EL (cell line): ENCODE data around the gene ZAR1L.

Experiments
- DNase-seq: peaks from one replicate; pipeline ENCODE4 v3.0.0-alpha.2; 2016

Gene ZAR1L

GRCh38 chr13:32254416-32254815, 60.7 kb downstream of the ZAR1L start:
- DNase-seq: no peak

- no peak for DNase-seq
Measured at GRCh38 chr13:32253911-32254399, 61.2 kb downstream of the ZAR1L start.
